ENCODE measurements around the gene OTX1. TPM values are rescaled to one million over a fixed set of nuclear protein-coding genes. Genes with fewer than 3 reads are reported as not detected.

OTX1 gene
- polyA plus RNA-seq, 3 donors from 2014 or later: not detected

DNA sequence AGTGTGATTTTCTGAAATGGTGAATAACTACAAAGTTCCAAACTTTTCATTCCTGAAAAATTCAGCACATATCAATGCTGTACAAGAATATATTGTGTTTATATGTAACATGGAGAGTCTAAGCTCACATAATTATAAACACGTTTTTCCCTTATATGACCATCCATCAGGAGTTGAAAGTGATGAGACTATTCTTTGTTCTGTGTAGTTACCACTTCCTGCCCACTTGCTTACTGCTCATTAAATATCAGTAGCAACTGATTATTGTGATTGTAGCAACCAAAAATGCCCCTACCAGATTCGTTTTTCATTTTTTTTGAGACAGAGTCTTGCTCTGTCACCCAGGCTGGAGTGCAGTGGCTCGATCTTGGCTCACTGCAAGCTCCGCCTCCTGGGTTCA lies 30.8 kb downstream of the OTX1 start:
- Mint-ChIP-seq H3K27me3 (ENCODE audit: low read depth in 3 of 3) (peaks cover 0 to 6% (median 0%) of the 10 kb centered on the region in 3 donors), H3K4me1 (no peaks in the 10 kb centered on the region), H3K4me3 (no peak overlapping the region), H3K9me3 (peaks cover 0 to under 1% (median 0%) of the 10 kb centered on the region in 6 donors), H3K36me3 (no peaks in the 10 kb centered on the region), H3K27ac (no peak overlapping the region)
- no peak for DNase-seq

DNA sequence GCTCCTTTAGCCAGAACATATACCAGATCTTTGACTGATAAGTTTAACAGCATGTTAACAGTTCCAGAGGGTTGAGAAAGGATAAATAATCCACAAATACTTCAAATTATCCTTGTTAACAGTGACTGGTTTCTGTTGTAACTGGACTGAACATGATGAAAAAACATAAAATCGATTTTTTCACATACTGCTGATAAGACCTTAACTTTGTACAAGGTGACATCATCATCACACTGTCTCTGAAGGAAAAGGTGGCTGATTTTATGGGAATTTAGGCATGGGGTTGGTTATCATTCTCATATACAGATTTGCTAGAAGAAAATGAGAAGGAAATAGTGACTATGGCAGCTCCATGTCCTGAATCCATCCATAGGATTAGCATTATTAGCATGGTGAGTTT lies 36.1 kb downstream of the OTX1 start:
- Mint-ChIP-seq H3K27me3 (ENCODE audit: low read depth in 3 of 3) (peaks cover 0 to 10% (median 6%) of the 10 kb centered on the region in 3 donors), H3K9me3 (peaks cover 0 to 4% (median 0%) of the 10 kb centered on the region in 6 donors), H3K4me3 (no peak overlapping the region), H3K4me1 (no peaks in the 10 kb centered on the region), H3K27ac (no peak overlapping the region), H3K36me3 (no peaks in the 10 kb centered on the region)
- no peak for DNase-seq

- no peaks in the 10 kb centered on the region for H3K4me1 Mint-ChIP-seq
- no peaks in the 10 kb centered on the region for H3K36me3 Mint-ChIP-seq
- H3K9me3 Mint-ChIP-seq: peaks cover 0 to 4% (median 2%) of the 10 kb centered on the region in 6 donors
- no peak for DNase-seq
- H3K27ac Mint-ChIP-seq: no peak overlapping the region
- no peak overlapping the region for H3K4me3 Mint-ChIP-seq
- peaks cover 0 to 8% (median 6%) of the 10 kb centered on the region in 3 donors for H3K27me3 Mint-ChIP-seq (ENCODE audit: low read depth in 3 of 3)
Observed at GRCh38 chr2:63092401-63092800, 41.8 kb downstream of the OTX1 start.

DNA sequence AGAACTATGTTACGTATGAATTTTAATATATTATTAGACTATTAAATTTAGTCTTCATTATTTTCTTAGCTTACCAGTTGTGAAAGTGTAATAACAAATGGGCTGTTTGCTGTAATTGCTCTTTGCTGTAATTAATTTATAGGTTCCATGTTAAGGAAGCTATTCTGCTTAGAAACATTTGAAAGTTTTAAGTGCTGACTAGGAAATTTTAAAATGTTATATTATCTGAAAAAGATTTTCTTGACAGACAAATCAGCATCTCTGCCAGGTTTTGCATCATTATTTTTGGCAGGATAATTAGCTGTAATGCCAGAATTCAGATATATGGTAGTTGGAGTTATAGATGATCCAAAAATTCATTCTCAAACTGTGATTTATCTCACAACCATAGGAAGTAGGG lies 42.2 kb downstream of the OTX1 start:
- H3K9me3 Mint-ChIP-seq: peaks cover 0 to 4% (median 2%) of the 10 kb centered on the region in 6 donors
- H3K4me3 Mint-ChIP-seq: no peak overlapping the region

DNA sequence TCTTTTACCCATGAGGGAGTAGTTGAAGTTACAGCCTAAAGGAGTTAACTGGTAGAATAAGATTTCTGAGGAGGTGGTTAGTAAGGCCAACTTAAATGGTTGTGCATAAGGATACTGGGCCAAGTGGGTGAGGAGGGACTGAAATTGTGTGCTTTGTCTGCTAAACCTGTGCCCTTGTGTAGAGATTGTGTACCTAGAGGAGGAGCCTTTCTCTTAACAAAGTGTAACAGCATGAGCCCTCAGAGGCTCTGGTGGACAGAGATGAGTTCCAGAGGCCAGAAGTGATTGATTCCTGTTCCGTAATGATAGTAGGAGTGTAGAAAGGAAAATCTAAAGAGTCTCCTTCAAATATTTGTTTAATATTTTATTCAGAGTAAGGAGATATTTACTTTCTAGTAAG lies 42.9 kb downstream of the OTX1 start:
- Mint-ChIP-seq H3K27me3 (ENCODE audit: low read depth in 3 of 3) (peaks cover 0 to 8% (median 3%) of the 10 kb centered on the region in 3 donors), H3K4me3 (no peak overlapping the region)

More for the DNA sequence above, 42.2 kb downstream of the OTX1 start:
- no peaks in the 10 kb centered on the region for H3K36me3 Mint-ChIP-seq
- peaks cover 0 to 8% (median 6%) of the 10 kb centered on the region in 3 donors for H3K27me3 Mint-ChIP-seq (ENCODE audit: low read depth in 3 of 3)
- no peak for DNase-seq
- H3K4me1 Mint-ChIP-seq: no peaks in the 10 kb centered on the region
- no peak overlapping the region for H3K27ac Mint-ChIP-seq

DNA sequence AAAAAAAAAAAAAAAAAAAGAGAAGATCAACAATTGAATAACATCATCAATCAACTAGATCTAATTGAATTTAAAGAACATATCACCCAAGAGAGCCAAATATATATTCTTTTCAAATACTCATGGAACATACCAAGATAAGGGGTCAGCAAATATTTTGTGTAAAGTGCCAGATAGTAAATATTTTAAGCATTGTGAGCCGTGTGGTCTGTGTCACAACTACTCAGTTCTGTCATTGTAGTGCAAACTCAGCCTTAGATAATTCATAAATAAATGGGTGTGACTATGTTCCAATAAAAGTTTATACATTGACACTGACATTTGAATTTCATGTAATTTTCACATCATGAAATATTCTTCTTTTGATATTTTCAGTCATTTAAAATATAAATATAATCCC lies 45.9 kb downstream of the OTX1 start:
- H3K4me3 Mint-ChIP-seq: no peak overlapping the region
- peaks cover 0 to 12% (median 6%) of the 10 kb centered on the region in 6 donors for H3K9me3 Mint-ChIP-seq
- H3K4me1 Mint-ChIP-seq: no peaks in the 10 kb centered on the region
- peaks cover 0 to 4% (median 2%) of the 10 kb centered on the region in 3 donors for H3K27me3 Mint-ChIP-seq (ENCODE audit: low read depth in 3 of 3)
- H3K27ac Mint-ChIP-seq: no peak overlapping the region
- no peaks in the 10 kb centered on the region for H3K36me3 Mint-ChIP-seq
- no peak for DNase-seq

More for the DNA sequence above, 42.9 kb downstream of the OTX1 start:
- DNase-seq: no peak
- H3K4me1 Mint-ChIP-seq: no peaks in the 10 kb centered on the region
- no peak overlapping the region for H3K27ac Mint-ChIP-seq
- no peaks in the 10 kb centered on the region for H3K36me3 Mint-ChIP-seq
- peaks cover 0 to 4% (median 2%) of the 10 kb centered on the region in 6 donors for H3K9me3 Mint-ChIP-seq

DNA sequence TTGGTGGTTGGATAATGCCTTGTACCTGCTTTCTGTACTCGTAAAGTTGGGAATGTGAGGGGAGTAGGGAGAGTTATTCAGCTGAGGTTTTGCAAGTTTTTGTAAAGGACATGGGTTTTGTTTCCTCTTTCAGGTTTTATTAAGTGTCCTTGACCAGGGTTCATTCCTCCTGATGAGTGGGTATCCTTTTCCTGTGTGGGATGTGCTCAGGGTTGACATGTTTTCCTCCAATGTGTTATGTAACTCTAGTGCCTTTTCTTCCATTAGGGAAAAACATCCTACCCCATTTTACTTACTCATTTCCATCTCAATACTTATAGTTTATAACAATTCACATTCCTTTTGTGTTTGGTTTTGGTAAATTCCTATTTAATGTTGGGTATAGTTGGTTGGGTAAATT lies 48.4 kb downstream of the OTX1 start:
- no peak overlapping the region for H3K27ac Mint-ChIP-seq
- H3K9me3 Mint-ChIP-seq: peaks cover under 1 to 26% (median 15%) of the 10 kb centered on the region in 6 donors
- no peak for DNase-seq
- no peak overlapping the region for H3K4me3 Mint-ChIP-seq
- H3K4me1 Mint-ChIP-seq: no peaks in the 10 kb centered on the region
- no peaks in the 10 kb centered on the region for H3K36me3 Mint-ChIP-seq
- H3K27me3 Mint-ChIP-seq (ENCODE audit: low read depth in 3 of 3): peaks cover 0 to 2% (median 1%) of the 10 kb centered on the region in 3 donors

DNA sequence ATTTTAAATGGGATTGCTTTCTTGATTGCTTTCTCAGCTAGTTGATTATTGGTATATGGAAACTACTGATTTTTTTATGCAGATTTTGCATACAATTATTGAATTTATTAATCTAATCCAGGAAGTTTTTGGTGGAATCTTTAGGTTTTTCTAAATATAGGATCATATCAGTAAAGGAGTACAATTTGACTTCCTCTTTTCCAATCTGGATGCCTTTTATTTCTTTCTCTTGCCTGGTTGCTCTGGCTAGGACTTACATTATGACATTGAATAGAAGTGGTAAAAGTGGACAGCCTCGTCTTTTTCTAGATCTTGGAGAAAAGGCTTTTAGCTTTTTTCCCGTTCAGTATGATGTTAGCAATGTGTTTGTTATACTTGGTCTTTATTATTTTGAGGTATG lies 51.3 kb downstream of the OTX1 start:
- peaks cover 8 to 48% (median 30%) of the 10 kb centered on the region in 6 donors for H3K9me3 Mint-ChIP-seq
- H3K4me3 Mint-ChIP-seq: no peak overlapping the region
- peaks cover 2 to 5% (median 4%) of the 10 kb centered on the region in 3 donors for H3K27me3 Mint-ChIP-seq (ENCODE audit: low read depth in 3 of 3)
- DNase-seq: no peak
- H3K36me3 Mint-ChIP-seq: peaks cover 0 to 4% (median 4%) of the 10 kb centered on the region in 3 donors
- H3K27ac Mint-ChIP-seq: no peak overlapping the region
- no peaks in the 10 kb centered on the region for H3K4me1 Mint-ChIP-seq

- DNase-seq: no peak
- Mint-ChIP-seq H3K4me1 (no peaks in the 10 kb centered on the region), H3K36me3 (peaks cover 0 to 4% (median 4%) of the 10 kb centered on the region in 3 donors), H3K27me3 (ENCODE audit: low read depth in 3 of 3) (peaks cover 2 to 7% (median 5%) of the 10 kb centered on the region in 3 donors), H3K9me3 (peaks cover 9 to 49% (median 31%) of the 10 kb centered on the region in 6 donors), H3K4me3 (no peak overlapping the region), H3K27ac (no peak overlapping the region)
Observed at GRCh38 chr2:63104482-63104881, 53.9 kb downstream of the OTX1 start.
